HG02759 (cell line): ENCODE data around the gene KIF5C.

Experiments used
- ATAC-seq: cut with Tn5 transposase; IDR thresholded peaks from one replicate; pipeline ENCODE4 v1.9.1; 2021; ENCODE audit warnings: mild to moderate bottlenecking, moderate library complexity; ENCODE audit not compliant: unreplicated experiment

The KIF5C gene

DNA sequence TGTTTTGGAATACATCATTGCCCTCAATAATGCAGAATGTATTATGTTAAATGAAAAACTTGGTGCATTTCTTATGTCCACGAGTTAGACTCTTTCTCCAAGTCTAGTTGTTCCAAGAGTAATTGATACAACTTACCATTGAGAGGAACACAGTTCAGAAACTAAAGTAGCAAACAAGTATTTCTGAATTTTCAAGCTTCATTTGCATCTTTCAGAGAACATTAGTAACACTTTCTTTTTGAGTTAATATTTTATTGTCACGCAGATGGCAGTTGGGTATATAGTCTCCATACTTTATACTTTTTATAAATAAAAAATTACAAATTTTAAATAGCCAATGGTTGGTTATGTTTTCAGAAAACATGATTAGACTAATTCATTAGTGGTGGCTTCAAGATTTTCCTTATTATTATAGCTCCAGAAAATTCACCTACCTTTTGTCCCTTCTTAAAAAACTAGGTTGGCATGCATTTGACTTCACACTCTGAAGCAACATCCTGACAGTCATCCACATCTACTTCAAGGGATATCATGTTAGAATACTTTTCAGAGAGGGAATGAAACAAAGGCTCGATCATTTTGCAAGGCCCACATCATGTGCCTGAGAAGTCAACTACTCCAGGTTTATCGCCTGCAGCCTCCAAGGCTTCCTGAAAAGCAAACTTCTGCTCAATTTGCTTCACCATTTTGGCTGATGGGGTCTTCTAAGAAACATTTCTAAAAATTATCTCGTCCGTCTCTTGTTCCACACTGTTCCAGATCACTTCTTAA lies 193.4 kb downstream of the KIF5C start:
- ATAC-seq, result no peak

DNA sequence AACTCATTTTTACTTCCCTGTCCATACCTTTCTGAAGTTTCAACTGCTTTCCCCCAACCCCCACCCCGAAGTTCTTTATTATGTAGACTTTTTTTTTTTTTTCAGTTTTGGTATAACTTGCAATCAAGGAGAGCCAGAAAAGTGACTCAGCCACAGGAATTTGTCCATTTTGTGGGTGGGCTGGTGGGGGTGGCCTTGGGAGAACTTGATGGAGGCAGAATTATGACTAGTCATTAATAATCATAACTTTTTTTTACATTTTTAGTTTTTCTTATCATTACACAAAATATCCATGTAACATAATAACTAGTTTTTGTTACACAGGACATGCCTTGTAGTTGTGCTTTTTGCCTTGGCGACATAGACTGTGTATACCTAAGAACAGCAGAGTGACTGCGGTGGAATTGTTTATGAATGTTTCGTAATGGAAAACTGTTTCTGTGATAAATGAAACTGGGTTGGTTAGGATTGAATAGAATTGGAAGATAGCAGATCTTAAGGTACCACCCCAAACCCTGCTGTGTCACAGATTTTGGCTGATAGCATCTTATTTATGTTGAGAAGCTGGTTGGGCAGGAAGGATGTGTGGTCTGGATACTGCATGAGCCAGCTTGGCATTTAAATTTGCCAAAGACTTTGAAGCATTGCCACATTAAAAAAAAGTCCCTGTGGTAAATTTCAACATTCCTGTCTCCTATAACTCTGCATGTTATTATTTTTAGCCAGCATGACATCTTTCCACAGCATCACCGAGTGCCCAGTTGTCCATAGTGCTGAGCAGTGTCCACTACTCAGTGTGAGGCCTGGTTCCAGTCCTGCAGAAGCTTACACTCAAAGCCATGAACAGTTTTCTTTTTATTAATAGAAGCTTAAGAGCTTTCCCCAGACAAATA lies 194.2 kb downstream of the KIF5C start:
- no peak for ATAC-seq

DNA sequence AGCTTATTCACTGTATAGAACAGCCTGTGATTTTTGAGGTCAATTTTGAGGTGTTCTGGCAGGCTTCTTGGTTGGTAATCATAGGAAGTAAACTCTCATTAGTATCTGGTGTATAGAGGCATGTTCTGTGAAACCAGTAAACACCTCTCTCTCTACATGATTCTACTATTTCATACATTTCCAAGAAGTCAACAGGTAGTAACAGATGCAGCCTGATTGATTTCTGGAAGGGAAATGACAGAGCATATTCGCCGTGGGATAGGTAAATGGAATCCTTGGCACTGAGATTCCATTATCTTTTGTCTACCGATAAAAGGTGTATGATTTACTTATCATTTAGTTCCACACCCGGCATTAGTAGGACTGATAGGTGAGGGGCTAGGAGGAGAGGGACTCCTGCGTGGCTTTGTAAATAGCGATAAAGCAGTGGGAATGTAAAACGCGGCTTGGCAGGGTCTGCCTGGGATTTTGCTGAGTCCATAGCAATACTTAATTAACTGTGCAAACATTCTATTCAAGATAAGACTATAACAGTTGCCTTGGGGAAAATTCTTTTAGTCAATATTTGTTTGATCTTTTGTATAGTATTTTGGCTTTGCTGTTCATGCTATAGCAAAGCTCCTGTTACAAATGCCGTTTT lies 195.8 kb downstream of the KIF5C start:
- ATAC-seq, result no peak

DNA sequence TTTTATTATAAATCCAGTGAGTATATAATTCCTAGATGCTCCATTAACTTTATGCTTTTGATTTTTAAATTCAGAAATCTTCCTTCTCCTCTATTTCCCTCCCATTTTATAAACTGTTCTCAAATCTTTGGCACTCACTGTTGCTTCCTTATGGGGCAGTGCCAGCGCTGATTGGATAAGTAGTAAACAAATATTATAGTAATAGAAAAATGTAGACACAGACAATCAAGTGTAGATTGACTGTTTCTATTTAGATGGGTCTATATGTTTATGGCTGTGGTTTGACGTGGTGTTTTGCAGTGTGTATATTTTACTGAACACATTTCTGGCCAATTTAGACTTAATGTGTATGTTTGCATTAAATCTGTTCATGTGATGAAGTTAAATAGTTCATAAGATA lies 200.1 kb downstream of the KIF5C start:
- no peak for ATAC-seq

DNA sequence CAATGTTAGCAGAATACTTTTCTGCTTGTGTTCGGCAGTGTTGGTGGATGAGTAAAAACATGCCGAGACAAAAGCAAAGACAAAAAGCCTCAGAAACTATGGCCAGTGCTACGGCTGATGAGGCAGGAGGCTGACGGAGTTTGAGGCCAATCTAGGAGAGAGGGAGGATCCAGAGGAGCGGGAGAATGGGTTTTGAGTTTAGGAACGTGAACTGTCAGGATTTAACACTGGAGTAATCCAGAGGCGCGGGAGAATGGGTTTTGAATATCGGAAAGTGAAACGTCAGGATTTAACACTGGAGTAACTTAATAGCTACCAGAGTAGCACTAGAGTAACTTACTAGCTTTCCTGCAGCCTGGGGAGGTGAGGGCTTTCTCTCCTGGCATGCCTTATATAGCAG lies 200.8 kb downstream of the KIF5C start:
- no peak for ATAC-seq
